ENCODE data around the gene ITIH4. TPM values are rescaled to one million over a fixed set of nuclear protein-coding genes. Genes with fewer than 3 reads are reported as not detected.
A peak's percentile ranks its signal among the peaks of the same experiment; 100 is the strongest.

ITIH4 gene
- total and polyA plus RNA-seq, 2 of the 13 experiments (the other 11 are each of a cell fraction or from before 2014, with no cell fraction given): 2.7 to 5.3 TPM

- TF ChIP-seq GABPA (IDR thresholded peaks at IDR 0.05; ENCODE audit: low read depth, low read length): no peak
- no peak for TF ChIP-seq GABPA (CRISPR knock-in tag; IDR thresholded peaks at IDR 0.05; ENCODE audit: low read depth)
- no peak for TF ChIP-seq HNRNPH1 (optimal IDR thresholded peaks at IDR 0.05; ENCODE audit: low read depth, low read length)
- TF ChIP-seq WIZ (CRISPR knock-in tag; IDR thresholded peaks at IDR 0.05): no peak
- no peak for TF ChIP-seq HOXA5 (CRISPR knock-in tag; IDR thresholded peaks at IDR 0.05)
- no peak for TF ChIP-seq ATF4 (CRISPR knock-in tag; IDR thresholded peaks at IDR 0.05)
- peak; percentile 52; the same call in 1 of the 2 replicates for TF ChIP-seq ZNF614 (CRISPR knock-in tag; IDR thresholded peaks at IDR 0.05; ENCODE audit: borderline replicate concordance)
- no peak for TF ChIP-seq NFIC (IDR thresholded peaks at IDR 0.05; ENCODE audit: low read length)
- no peak for TF ChIP-seq ZSCAN21 (CRISPR knock-in tag; IDR thresholded peaks at IDR 0.05; ENCODE audit: borderline replicate concordance)
- TF ChIP-seq PPARG (CRISPR knock-in tag; conservative IDR thresholded peaks at IDR 0.05): no peak
- no peak for TF ChIP-seq ZBTB2 (CRISPR knock-in tag; IDR thresholded peaks at IDR 0.05; ENCODE audit: low read depth)
- no peak for TF ChIP-seq ZNF558 (CRISPR knock-in tag; IDR thresholded peaks at IDR 0.05; ENCODE audit: borderline replicate concordance)
- no peak for TF ChIP-seq SIX1 (CRISPR knock-in tag; IDR thresholded peaks at IDR 0.05; ENCODE audit: borderline replicate concordance)
- no peak for TF ChIP-seq GMEB1 (CRISPR knock-in tag; IDR thresholded peaks at IDR 0.05; ENCODE audit: borderline replicate concordance)
- TF ChIP-seq KAT8 (CRISPR knock-in tag; IDR thresholded peaks at IDR 0.05): 0 out of 2 replicates have a peak, but pooled peaks have one; percentile 27
- no peak for TF ChIP-seq ZNF280B (CRISPR knock-in tag; IDR thresholded peaks at IDR 0.05; ENCODE audit: borderline replicate concordance)
- TF ChIP-seq SALL1 (CRISPR knock-in tag; IDR thresholded peaks at IDR 0.05): peak; percentile 49
- no peak for TF ChIP-seq NR1H2 (CRISPR knock-in tag; IDR thresholded peaks at IDR 0.05; ENCODE audit: borderline replicate concordance, low read depth)
- TF ChIP-seq MAFF (IDR thresholded peaks at IDR 0.05; ENCODE audit: low read depth, low read length): 0 out of 2 replicates have a peak, but pooled peaks have one; percentile 5
- TF ChIP-seq MIER3 (CRISPR knock-in tag; IDR thresholded peaks at IDR 0.05; ENCODE audit: borderline replicate concordance): 0 out of 2 replicates have a peak, but pooled peaks have one; percentile 53
- 0 out of 2 replicates have a peak, but pooled peaks have one; percentile 16 for TF ChIP-seq FOXA3 (CRISPR knock-in tag; IDR thresholded peaks at IDR 0.05)
- no peak for TF ChIP-seq RARG (CRISPR knock-in tag; IDR thresholded peaks at IDR 0.05; ENCODE audit: low read depth)
- no peak for TF ChIP-seq CBX1 (IDR thresholded peaks at IDR 0.05; ENCODE audit: low read depth)
- TF ChIP-seq SNAI1 (CRISPR knock-in tag; IDR thresholded peaks at IDR 0.05; ENCODE audit: borderline replicate concordance): no peak
These were observed 20.9 kb upstream of the ITIH4 start (continued) for GRCh38 chr3:52851348-52851747.

All from HepG2 (cell line).